Transverse colon (tissue), 4 donors: ENCODE results near the gene RARB.

Experiments
- EP300 ChIP-seq: sonication (generic); formaldehyde crosslinking; IDR thresholded peaks from one replicate; pipeline ENCODE4 v1.6.1; 2017; ENCODE audit warnings: antibody characterized with exemption, low read depth
- POLR2AphosphoS5 ChIP-seq, 3 donors: sonication (generic); formaldehyde crosslinking; IDR thresholded peaks; one replicate each; pipeline ENCODE4 v1.6.1; 2016; ENCODE audit warnings: antibody characterized with exemption in 3 of 3
- TF ChIP-seq, protein P1 (sequence below), 5 experiments: fragments of 200-600 bp in 3 of 5; fragments of 450-650 bp in 2 of 5; sonication (generic) in 3 of 5; IDR thresholded peaks; 1 replicate in 2 of 5; 2 replicates in 3 of 5; pipeline ENCODE4 v1.5.1; 2016 to 2017; ENCODE audit warnings: antibody characterized with exemption in 5 of 5, inconsistent platforms in 3 of 5, mild to moderate bottlenecking in 2 of 5, moderate library complexity in 1 of 5

- TF ChIP-seq EP300 = no peak
- TF ChIP-seq, protein P1, sequence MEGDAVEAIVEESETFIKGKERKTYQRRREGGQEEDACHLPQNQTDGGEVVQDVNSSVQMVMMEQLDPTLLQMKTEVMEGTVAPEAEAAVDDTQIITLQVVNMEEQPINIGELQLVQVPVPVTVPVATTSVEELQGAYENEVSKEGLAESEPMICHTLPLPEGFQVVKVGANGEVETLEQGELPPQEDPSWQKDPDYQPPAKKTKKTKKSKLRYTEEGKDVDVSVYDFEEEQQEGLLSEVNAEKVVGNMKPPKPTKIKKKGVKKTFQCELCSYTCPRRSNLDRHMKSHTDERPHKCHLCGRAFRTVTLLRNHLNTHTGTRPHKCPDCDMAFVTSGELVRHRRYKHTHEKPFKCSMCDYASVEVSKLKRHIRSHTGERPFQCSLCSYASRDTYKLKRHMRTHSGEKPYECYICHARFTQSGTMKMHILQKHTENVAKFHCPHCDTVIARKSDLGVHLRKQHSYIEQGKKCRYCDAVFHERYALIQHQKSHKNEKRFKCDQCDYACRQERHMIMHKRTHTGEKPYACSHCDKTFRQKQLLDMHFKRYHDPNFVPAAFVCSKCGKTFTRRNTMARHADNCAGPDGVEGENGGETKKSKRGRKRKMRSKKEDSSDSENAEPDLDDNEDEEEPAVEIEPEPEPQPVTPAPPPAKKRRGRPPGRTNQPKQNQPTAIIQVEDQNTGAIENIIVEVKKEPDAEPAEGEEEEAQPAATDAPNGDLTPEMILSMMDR (IDR thresholded peaks at IDR 0.05) = no peak
- no peak for TF ChIP-seq POLR2AphosphoS5 (IDR thresholded peaks at IDR 0.05)
Measured at GRCh38 chr3:25610779-25611178, 182.7 kb downstream of the RARB start.
